ENCODE measurements around the gene CLCNKB. TPM values are rescaled to one million over a fixed set of nuclear protein-coding genes. Genes with fewer than 3 reads are reported as not detected.
"Not testable (repeated sequence)": the region's sequence is repeated elsewhere in the genome, so short reads cannot be mapped to it uniquely, and the experiment has no call there.

CLCNKB gene
- total RNA-seq, 4 donors from 2014 or later: 0.39 to 3.1 (median 0.44) TPM; not detected in 1

- WGBS, 2 donors: 66 to 87% methylated on average over 5 to 6 of the region's 8 CpGs
- Histone ChIP-seq H3K27me3 (no peaks in the 10 kb centered on the region), H3K9me3 (no peaks in the 10 kb centered on the region), H3K4me1 (peaks cover 0 to 7% (median under 1%) of the 10 kb centered on the region in 4 donors), H3K36me3 (no peaks in the 10 kb centered on the region), H3K27ac (no peak overlapping the region), H3K4me3 (no peak overlapping the region)
- no peak for TF ChIP-seq POLR2A (IDR thresholded peaks at IDR 0.05)
- TF ChIP-seq EP300 (IDR thresholded peaks at IDR 0.05): no peak
- TF ChIP-seq, protein P1, sequence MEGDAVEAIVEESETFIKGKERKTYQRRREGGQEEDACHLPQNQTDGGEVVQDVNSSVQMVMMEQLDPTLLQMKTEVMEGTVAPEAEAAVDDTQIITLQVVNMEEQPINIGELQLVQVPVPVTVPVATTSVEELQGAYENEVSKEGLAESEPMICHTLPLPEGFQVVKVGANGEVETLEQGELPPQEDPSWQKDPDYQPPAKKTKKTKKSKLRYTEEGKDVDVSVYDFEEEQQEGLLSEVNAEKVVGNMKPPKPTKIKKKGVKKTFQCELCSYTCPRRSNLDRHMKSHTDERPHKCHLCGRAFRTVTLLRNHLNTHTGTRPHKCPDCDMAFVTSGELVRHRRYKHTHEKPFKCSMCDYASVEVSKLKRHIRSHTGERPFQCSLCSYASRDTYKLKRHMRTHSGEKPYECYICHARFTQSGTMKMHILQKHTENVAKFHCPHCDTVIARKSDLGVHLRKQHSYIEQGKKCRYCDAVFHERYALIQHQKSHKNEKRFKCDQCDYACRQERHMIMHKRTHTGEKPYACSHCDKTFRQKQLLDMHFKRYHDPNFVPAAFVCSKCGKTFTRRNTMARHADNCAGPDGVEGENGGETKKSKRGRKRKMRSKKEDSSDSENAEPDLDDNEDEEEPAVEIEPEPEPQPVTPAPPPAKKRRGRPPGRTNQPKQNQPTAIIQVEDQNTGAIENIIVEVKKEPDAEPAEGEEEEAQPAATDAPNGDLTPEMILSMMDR (IDR thresholded peaks at IDR 0.05): no peak
- DNase-seq (ENCODE audit: low spot score in 2 of 2): no peak
Measured at GRCh38 chr1:16053781-16054502, 10.4 kb downstream of the CLCNKB start.

- Histone ChIP-seq H3K36me3 (no peaks in the 10 kb centered on the region), H3K4me3 (no peak overlapping the region), H3K9me3 (no peaks in the 10 kb centered on the region), H3K27ac (no peak overlapping the region), H3K27me3 (no peaks in the 10 kb centered on the region), H3K4me1 (peaks cover 0 to 4% (median 0%) of the 10 kb centered on the region in 4 donors)
- 72 to 82% methylated on average over 7 of the region's 7 CpGs for WGBS, 2 donors
- TF ChIP-seq, protein P1 (IDR thresholded peaks at IDR 0.05): no peak
- TF ChIP-seq POLR2A (IDR thresholded peaks at IDR 0.05): no peak
- no peak for TF ChIP-seq EP300 (IDR thresholded peaks at IDR 0.05)
- no peak for DNase-seq (ENCODE audit: low spot score in 2 of 2)
Measured at GRCh38 chr1:16054598-16055540, 11.3 kb downstream of the CLCNKB start.

DNA sequence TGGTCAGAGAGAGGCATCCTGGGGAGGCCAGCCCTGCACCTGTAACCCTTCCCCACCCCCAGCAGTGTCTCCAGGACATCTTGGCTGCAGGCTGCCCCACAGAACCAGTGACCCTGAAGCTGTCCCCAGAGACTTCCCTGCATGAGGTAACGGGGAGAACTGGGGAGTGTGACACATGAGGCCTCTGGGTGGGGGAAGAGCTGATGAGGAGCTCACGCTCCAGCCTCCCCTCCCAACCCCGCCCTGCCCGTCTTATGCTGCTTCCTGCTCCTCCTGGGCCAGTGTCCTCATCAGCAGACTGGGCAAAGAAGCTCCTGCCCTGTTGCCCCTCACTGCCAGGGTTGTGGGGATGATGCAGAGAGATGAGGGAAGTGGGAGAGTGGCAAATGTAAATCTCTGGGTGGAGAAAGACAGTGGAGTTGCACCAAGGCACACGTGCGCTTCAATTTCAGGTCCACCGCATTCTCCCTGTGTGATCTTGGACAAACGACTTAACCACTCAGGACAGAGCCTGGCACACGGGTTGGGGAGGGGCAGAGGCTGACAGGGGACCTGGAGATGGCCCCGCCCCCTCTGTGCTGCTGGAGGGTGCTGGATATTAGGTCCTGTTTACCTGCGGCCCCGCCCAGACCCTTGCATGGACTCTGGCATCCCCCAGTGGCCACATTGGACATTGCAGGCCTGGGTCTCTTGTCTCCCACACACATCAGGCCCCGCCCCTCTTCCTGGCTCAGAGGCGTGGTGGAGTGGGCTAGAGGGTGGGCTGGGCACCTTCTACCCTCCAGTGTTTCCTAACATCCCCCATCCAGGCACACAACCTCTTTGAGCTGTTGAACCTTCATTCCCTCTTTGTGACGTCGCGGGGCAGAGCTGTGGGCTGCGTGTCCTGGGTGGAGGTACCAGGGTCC, 12.3 kb downstream of the CLCNKB start:
- peaks cover 0 to 4% (median 0%) of the 10 kb centered on the region in 4 donors for H3K4me1 ChIP-seq
- WGBS, 2 donors: 29 to 44% methylated on average over 16 to 18 of the region's 18 CpGs
- no peak overlapping the region for H3K27ac ChIP-seq
- H3K27me3 ChIP-seq: no peaks in the 10 kb centered on the region
- DNase-seq (ENCODE audit: low spot score in 2 of 2): peak; percentile 72 to 93
- no peak for TF ChIP-seq EP300 (IDR thresholded peaks at IDR 0.05)
- TF ChIP-seq, protein P1 (IDR thresholded peaks at IDR 0.05): peak; percentile 89 to 96 (median 93)
- H3K4me3 ChIP-seq: no peak overlapping the region
- H3K36me3 ChIP-seq: no peaks in the 10 kb centered on the region
- no peaks in the 10 kb centered on the region for H3K9me3 ChIP-seq

DNA sequence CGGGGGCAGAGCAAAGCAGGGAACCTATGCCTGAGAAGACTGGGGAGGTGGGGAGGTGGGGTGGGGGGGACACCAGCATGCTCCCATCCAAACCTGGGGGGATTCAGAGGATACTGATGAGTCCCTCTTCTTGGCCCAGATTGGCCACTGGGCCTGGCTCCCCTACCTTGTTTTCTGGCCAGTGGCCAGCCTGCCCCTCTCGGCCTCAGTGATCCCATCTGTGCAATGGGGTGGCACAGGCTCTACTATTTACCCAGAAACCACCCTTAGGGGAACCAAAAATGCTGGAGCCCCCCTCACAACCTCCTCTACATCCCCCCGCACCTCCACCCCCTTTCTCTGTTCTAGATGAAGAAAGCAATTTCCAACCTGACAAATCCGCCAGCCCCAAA, 12.9 kb downstream of the CLCNKB start:
- not testable (repeated sequence) for H3K4me1 ChIP-seq; H3K4me3 ChIP-seq; H3K36me3 ChIP-seq; H3K27me3 ChIP-seq; H3K27ac ChIP-seq; DNase-seq (ENCODE audit: low spot score in 2 of 2); H3K9me3 ChIP-seq
- 71 to 72% methylated on average over 3 to 4 of the region's 4 CpGs for WGBS, 2 donors

DNA sequence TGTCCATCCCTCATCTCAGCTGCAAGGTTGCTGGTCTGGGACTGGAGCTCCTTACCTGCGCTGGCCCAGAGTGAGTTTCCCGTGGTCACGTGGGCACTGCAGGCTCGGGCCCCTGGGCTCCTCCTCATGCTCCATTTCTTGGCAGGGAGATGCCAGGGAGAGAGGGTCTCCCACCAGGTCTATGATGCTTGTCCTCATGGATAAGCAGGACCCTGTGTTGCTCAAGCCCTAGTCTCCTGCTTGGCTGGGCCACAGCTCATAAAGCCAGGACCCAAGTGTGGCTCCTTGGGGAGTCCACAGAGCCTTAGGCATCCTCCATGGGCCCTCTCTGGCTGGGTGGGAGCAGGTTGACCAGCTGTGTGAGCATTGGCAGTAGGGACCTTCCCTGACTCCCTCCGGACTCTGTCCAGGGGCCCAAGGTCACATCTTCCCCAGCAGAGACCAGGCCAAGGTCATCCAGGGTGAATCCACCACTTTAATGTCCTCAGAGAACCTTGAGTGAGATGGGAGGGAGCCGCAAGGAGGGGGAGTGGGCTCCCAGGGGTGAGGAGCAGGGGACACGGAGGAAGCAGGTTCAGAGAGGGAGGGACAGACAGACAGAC, 13.8 kb downstream of the CLCNKB start:
- not testable (repeated sequence) for H3K4me3 ChIP-seq; DNase-seq (ENCODE audit: low spot score in 2 of 2); H3K36me3 ChIP-seq; H3K27me3 ChIP-seq; H3K9me3 ChIP-seq; H3K27ac ChIP-seq; H3K4me1 ChIP-seq
- 70 to 82% methylated on average over 7 of the region's 7 CpGs for WGBS, 2 donors

GRCh38 chr1:16058394-16059120, 15.0 kb downstream of the CLCNKB start:
- not testable (repeated sequence) for H3K4me1 ChIP-seq; H3K27me3 ChIP-seq; H3K27ac ChIP-seq; DNase-seq (ENCODE audit: low spot score in 2 of 2); H3K9me3 ChIP-seq; H3K4me3 ChIP-seq; H3K36me3 ChIP-seq
- WGBS, 2 donors: 67 to 76% methylated on average over 14 to 16 of the region's 20 CpGs
